Muscle layer of colon (tissue), 2 donors: ENCODE data around the gene HK2.
"Not testable (repeated sequence)": the region's sequence is repeated elsewhere in the genome, so short reads cannot be mapped to it uniquely, and the experiment has no call there.

ENCODE experiments used
- H3K27ac ChIP-seq: one replicate; pipeline ENCODE4 v1.7.0; 2013; ENCODE audit warnings: low read depth, mild to moderate bottlenecking, low read length, moderate library complexity
- H3K27me3 ChIP-seq, 2 donors: one replicate each; pipeline ENCODE4 v1.7.0; 2013; ENCODE audit warnings: low read length in 2 of 2, mild to moderate bottlenecking in 2 of 2; ENCODE audit not compliant: insufficient read depth in 2 of 2, control insufficient read depth in 1 of 2
- H3K36me3 ChIP-seq: one replicate; pipeline ENCODE4 v1.7.0; 2013; ENCODE audit warnings: mild to moderate bottlenecking, low read length; ENCODE audit not compliant: insufficient read depth
- H3K4me1 ChIP-seq: one replicate; pipeline ENCODE4 v1.7.0; 2013; ENCODE audit warnings: mild to moderate bottlenecking, low read length; ENCODE audit not compliant: insufficient read depth
- H3K4me3 ChIP-seq, 2 donors: one replicate each; pipeline ENCODE4 v1.7.0; 2013; ENCODE audit warnings: low read length in 2 of 2, low read depth in 1 of 2, mild to moderate bottlenecking in 1 of 2, moderate library complexity in 1 of 2
- H3K9ac ChIP-seq: one replicate; pipeline ENCODE4 v1.7.0; 2013; ENCODE audit warnings: low read length
- H3K9me3 ChIP-seq: one replicate; pipeline ENCODE4 v1.7.0; 2013; ENCODE audit warnings: mild to moderate bottlenecking, low read length
- donor health status: abdominal sarcoma.
- donor health status: Adenocarcinoma of cecum.

Gene HK2

GRCh38 chr2:74884118-74884762 is 50.3 kb downstream of the HK2 start:
- H3K9ac ChIP-seq, result no peak overlapping the region
- H3K36me3 ChIP-seq, result no peaks in the 10 kb centered on the region
- H3K27me3 ChIP-seq, result no peaks in the 10 kb centered on the region
- H3K4me3 ChIP-seq, result no peak overlapping the region
- no peaks in the 10 kb centered on the region for H3K9me3 ChIP-seq
- no peaks in the 10 kb centered on the region for H3K4me1 ChIP-seq
- no peak overlapping the region for H3K27ac ChIP-seq

- no peaks in the 10 kb centered on the region for H3K36me3 ChIP-seq
- no peak overlapping the region for H3K4me3 ChIP-seq
- no peak overlapping the region for H3K9ac ChIP-seq
- H3K27me3 ChIP-seq, result no peaks in the 10 kb centered on the region
- H3K4me1 ChIP-seq, result no peaks in the 10 kb centered on the region
- H3K9me3 ChIP-seq, result no peaks in the 10 kb centered on the region
- H3K27ac ChIP-seq, result no peak overlapping the region
These were observed 50.9 kb downstream of the HK2 start for GRCh38 chr2:74884866-74885265.

GRCh38 chr2:74886251-74886650 is 52.3 kb downstream of the HK2 start:
- Histone ChIP-seq H3K27ac (no peak overlapping the region), H3K4me3 (no peak overlapping the region), H3K9ac (no peak overlapping the region), H3K27me3 (no peaks in the 10 kb centered on the region), H3K36me3 (no peaks in the 10 kb centered on the region), H3K4me1 (no peaks in the 10 kb centered on the region), H3K9me3 (no peaks in the 10 kb centered on the region)

- Histone ChIP-seq H3K9me3 (no peaks in the 10 kb centered on the region), H3K4me1 (no peaks in the 10 kb centered on the region), H3K36me3 (no peaks in the 10 kb centered on the region), H3K27me3 (no peaks in the 10 kb centered on the region), H3K4me3 (no peak overlapping the region), H3K9ac (no peak overlapping the region), H3K27ac (no peak overlapping the region)
These were observed 52.9 kb downstream of the HK2 start for GRCh38 chr2:74886811-74887210.

- no peak overlapping the region for H3K9ac ChIP-seq
- H3K36me3 ChIP-seq, result no peaks in the 10 kb centered on the region
- no peak overlapping the region for H3K27ac ChIP-seq
- no peaks in the 10 kb centered on the region for H3K4me1 ChIP-seq
- no peaks in the 10 kb centered on the region for H3K9me3 ChIP-seq
- H3K27me3 ChIP-seq, result no peaks in the 10 kb centered on the region
- H3K4me3 ChIP-seq, result no peak overlapping the region
These were observed 53.6 kb downstream of the HK2 start for GRCh38 chr2:74887445-74887951.

GRCh38 chr2:74887960-74888700 is 54.2 kb downstream of the HK2 start:
- Histone ChIP-seq H3K4me1 (no peaks in the 10 kb centered on the region), H3K4me3 (no peak overlapping the region), H3K9ac (no peak overlapping the region), H3K27ac (no peak overlapping the region), H3K27me3 (no peaks in the 10 kb centered on the region), H3K9me3 (no peaks in the 10 kb centered on the region), H3K36me3 (no peaks in the 10 kb centered on the region)

GRCh38 chr2:74889159-74889558 is 55.2 kb downstream of the HK2 start:
- Histone ChIP-seq H3K9ac (no peak overlapping the region), H3K27me3 (no peaks in the 10 kb centered on the region), H3K36me3 (no peaks in the 10 kb centered on the region), H3K27ac (no peak overlapping the region), H3K4me1 (no peaks in the 10 kb centered on the region), H3K9me3 (no peaks in the 10 kb centered on the region), H3K4me3 (no peak overlapping the region)

- Histone ChIP-seq H3K27ac (no peak overlapping the region), H3K36me3 (no peaks in the 10 kb centered on the region), H3K27me3 (no peaks in the 10 kb centered on the region), H3K9ac (no peak overlapping the region), H3K9me3 (no peaks in the 10 kb centered on the region), H3K4me1 (no peaks in the 10 kb centered on the region), H3K4me3 (no peak overlapping the region)
These were observed 56.8 kb downstream of the HK2 start for GRCh38 chr2:74890711-74891110.

- Histone ChIP-seq H3K4me3 (no peak overlapping the region), H3K36me3 (no peaks in the 10 kb centered on the region), H3K27me3 (no peaks in the 10 kb centered on the region), H3K9me3 (no peaks in the 10 kb centered on the region), H3K9ac (no peak overlapping the region), H3K27ac (no peak overlapping the region), H3K4me1 (no peaks in the 10 kb centered on the region)
These were observed 57.3 kb downstream of the HK2 start for GRCh38 chr2:74891136-74891764.

GRCh38 chr2:74891816-74892215 is 57.9 kb downstream of the HK2 start:
- H3K36me3 ChIP-seq, H3K27ac ChIP-seq: not testable (repeated sequence)

GRCh38 chr2:74892609-74893008 is 58.7 kb downstream of the HK2 start:
- Histone ChIP-seq H3K4me1 (no peaks in the 10 kb centered on the region), H3K9ac (no peak overlapping the region), H3K4me3 (no peak overlapping the region), H3K36me3 (no peaks in the 10 kb centered on the region), H3K9me3 (no peaks in the 10 kb centered on the region), H3K27ac (no peak overlapping the region), H3K27me3 (no peaks in the 10 kb centered on the region)

More at GRCh38 chr2:74891816-74892215, 57.9 kb downstream of the HK2 start:
- not testable (repeated sequence) for H3K27me3 ChIP-seq, H3K9ac ChIP-seq, H3K4me3 ChIP-seq, H3K4me1 ChIP-seq, H3K9me3 ChIP-seq
